ENCODE measurements around the gene RAB11B. TPM values are rescaled to one million over a fixed set of nuclear protein-coding genes. Genes with fewer than 3 reads are reported as not detected.

The RAB11B gene
- total and polyA plus RNA-seq, 2 of the 13 experiments (the other 11 are each of a cell fraction or from before 2014, with no cell fraction given) = 6.0 to 28.4 TPM

- TF ChIP-seq ZNF792 (CRISPR knock-in tag; IDR thresholded peaks at IDR 0.05) (peak; percentile 88; the same call in 1 of the 2 replicates), STAG1 (CRISPR knock-in tag; IDR thresholded peaks at IDR 0.05) (peak; percentile 51), GATAD1 (CRISPR knock-in tag; IDR thresholded peaks at IDR 0.05) (peak; percentile 52; the same call in 1 of the 2 replicates), SMC3 (IDR thresholded peaks at IDR 0.05; ENCODE audit: low read length) (peak; percentile 15; the same call in 1 of the 2 replicates), ZNF574 (CRISPR knock-in tag; IDR thresholded peaks at IDR 0.05) (0 out of 2 replicates have a peak, but pooled peaks have one; percentile 16), RXRA (CRISPR knock-in tag; IDR thresholded peaks at IDR 0.05) (peak; percentile 83; the same call in 1 of the 2 replicates), ZNF337 (CRISPR knock-in tag; IDR thresholded peaks at IDR 0.05; ENCODE audit: borderline replicate concordance, low read depth) (peak; percentile 64; the same call in 1 of the 2 replicates), IRF2 (CRISPR knock-in tag; IDR thresholded peaks at IDR 0.05) (peak; percentile 63; the same call in 1 of the 2 replicates), RXRB (CRISPR knock-in tag; IDR thresholded peaks at IDR 0.05; ENCODE audit: borderline replicate concordance) (peak; percentile 93), SMYD3 (CRISPR knock-in tag; IDR thresholded peaks at IDR 0.05) (0 out of 2 replicates have a peak, but pooled peaks have one; percentile 40), XRCC5 (optimal IDR thresholded peaks at IDR 0.05; ENCODE audit: low read length) (peak; percentile 52), MEF2D (CRISPR knock-in tag; IDR thresholded peaks at IDR 0.05) (peak; percentile 56; the same call in 1 of the 2 replicates), ZNF737 (CRISPR knock-in tag; IDR thresholded peaks at IDR 0.05; ENCODE audit: borderline replicate concordance) (no peak), NFYC (CRISPR knock-in tag; IDR thresholded peaks at IDR 0.05) (no peak), WIZ (CRISPR knock-in tag; IDR thresholded peaks at IDR 0.05) (no peak), YEATS2 (CRISPR knock-in tag; IDR thresholded peaks at IDR 0.05; ENCODE audit: borderline replicate concordance) (peak; percentile 41; the same call in 1 of the 2 replicates), SPEN (CRISPR knock-in tag; IDR thresholded peaks at IDR 0.05; ENCODE audit: low read depth) (peak; percentile 11; the same call in 1 of the 2 replicates), HOXA5 (CRISPR knock-in tag; IDR thresholded peaks at IDR 0.05) (no peak)
- TF ChIP-seq, protein P1, sequence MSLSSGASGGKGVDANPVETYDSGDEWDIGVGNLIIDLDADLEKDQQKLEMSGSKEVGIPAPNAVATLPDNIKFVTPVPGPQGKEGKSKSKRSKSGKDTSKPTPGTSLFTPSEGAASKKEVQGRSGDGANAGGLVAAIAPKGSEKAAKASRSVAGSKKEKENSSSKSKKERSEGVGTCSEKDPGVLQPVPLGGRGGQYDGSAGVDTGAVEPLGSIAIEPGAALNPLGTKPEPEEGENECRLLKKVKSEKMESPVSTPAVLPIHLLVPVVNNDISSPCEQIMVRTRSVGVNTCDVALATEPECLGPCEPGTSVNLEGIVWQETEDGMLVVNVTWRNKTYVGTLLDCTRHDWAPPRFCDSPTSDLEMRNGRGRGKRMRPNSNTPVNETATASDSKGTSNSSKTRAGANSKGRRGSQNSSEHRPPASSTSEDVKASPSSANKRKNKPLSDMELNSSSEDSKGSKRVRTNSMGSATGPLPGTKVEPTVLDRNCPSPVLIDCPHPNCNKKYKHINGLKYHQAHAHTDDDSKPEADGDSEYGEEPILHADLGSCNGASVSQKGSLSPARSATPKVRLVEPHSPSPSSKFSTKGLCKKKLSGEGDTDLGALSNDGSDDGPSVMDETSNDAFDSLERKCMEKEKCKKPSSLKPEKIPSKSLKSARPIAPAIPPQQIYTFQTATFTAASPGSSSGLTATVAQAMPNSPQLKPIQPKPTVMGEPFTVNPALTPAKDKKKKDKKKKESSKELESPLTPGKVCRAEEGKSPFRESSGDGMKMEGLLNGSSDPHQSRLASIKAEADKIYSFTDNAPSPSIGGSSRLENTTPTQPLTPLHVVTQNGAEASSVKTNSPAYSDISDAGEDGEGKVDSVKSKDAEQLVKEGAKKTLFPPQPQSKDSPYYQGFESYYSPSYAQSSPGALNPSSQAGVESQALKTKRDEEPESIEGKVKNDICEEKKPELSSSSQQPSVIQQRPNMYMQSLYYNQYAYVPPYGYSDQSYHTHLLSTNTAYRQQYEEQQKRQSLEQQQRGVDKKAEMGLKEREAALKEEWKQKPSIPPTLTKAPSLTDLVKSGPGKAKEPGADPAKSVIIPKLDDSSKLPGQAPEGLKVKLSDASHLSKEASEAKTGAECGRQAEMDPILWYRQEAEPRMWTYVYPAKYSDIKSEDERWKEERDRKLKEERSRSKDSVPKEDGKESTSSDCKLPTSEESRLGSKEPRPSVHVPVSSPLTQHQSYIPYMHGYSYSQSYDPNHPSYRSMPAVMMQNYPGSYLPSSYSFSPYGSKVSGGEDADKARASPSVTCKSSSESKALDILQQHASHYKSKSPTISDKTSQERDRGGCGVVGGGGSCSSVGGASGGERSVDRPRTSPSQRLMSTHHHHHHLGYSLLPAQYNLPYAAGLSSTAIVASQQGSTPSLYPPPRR (CRISPR knock-in tag; IDR thresholded peaks at IDR 0.05; ENCODE audit: borderline replicate concordance) = 0 out of 2 replicates have a peak, but pooled peaks have one; percentile 14
- TF ChIP-seq, protein P2, sequence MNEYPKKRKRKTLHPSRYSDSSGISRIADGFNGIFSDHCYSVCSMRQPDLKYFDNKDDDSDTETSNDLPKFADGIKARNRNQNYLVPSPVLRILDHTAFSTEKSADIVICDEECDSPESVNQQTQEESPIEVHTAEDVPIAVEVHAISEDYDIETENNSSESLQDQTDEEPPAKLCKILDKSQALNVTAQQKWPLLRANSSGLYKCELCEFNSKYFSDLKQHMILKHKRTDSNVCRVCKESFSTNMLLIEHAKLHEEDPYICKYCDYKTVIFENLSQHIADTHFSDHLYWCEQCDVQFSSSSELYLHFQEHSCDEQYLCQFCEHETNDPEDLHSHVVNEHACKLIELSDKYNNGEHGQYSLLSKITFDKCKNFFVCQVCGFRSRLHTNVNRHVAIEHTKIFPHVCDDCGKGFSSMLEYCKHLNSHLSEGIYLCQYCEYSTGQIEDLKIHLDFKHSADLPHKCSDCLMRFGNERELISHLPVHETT (CRISPR knock-in tag; conservative IDR thresholded peaks at IDR 0.05) = no peak
These were observed 34.3 kb upstream of the RAB11B start (continued) for GRCh38 chr19:8355631-8356402.
